Vagina (tissue), 2 donors: ENCODE data around the gene RIN3.

Experiments used
- POLR2A ChIP-seq, 2 donors: fragments of 450-650 bp; IDR thresholded peaks; one replicate each; pipeline ENCODE4 v1.6.1; 2017; ENCODE audit warnings: antibody characterized with exemption in 2 of 2, mild to moderate bottlenecking in 2 of 2, moderate library complexity in 2 of 2
- POLR2AphosphoS5 ChIP-seq, 2 donors: sonication (generic); formaldehyde crosslinking; IDR thresholded peaks; one replicate each; pipeline ENCODE4 v1.9.0; 2017; ENCODE audit warnings: antibody characterized with exemption in 2 of 2, mild to moderate bottlenecking in 2 of 2, low read depth in 1 of 2; ENCODE audit not compliant: insufficient read depth in 1 of 2
- TF ChIP-seq, protein P1 (sequence below), 3 experiments: fragments of 450-650 bp in 2 of 3; fragments of 200-600 bp in 1 of 3; sonication (generic) in 1 of 3; IDR thresholded peaks; one replicate each; pipeline ENCODE4 v1.5.1; 2017 to 2019; ENCODE audit warnings: antibody characterized with exemption in 3 of 3, mild to moderate bottlenecking in 2 of 3, moderate library complexity in 2 of 3

- TF ChIP-seq, protein P1, sequence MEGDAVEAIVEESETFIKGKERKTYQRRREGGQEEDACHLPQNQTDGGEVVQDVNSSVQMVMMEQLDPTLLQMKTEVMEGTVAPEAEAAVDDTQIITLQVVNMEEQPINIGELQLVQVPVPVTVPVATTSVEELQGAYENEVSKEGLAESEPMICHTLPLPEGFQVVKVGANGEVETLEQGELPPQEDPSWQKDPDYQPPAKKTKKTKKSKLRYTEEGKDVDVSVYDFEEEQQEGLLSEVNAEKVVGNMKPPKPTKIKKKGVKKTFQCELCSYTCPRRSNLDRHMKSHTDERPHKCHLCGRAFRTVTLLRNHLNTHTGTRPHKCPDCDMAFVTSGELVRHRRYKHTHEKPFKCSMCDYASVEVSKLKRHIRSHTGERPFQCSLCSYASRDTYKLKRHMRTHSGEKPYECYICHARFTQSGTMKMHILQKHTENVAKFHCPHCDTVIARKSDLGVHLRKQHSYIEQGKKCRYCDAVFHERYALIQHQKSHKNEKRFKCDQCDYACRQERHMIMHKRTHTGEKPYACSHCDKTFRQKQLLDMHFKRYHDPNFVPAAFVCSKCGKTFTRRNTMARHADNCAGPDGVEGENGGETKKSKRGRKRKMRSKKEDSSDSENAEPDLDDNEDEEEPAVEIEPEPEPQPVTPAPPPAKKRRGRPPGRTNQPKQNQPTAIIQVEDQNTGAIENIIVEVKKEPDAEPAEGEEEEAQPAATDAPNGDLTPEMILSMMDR (IDR thresholded peaks at IDR 0.05) = no peak
- TF ChIP-seq POLR2A (IDR thresholded peaks at IDR 0.05) = no peak
- peak; percentile 16 to 30 for TF ChIP-seq POLR2AphosphoS5 (IDR thresholded peaks at IDR 0.05; ENCODE audit: insufficient read depth in 1 of 2, low read depth in 1 of 2)
These were observed 212.8 kb downstream of the RIN3 start for GRCh38 chr14:92726135-92726932.
